Astrocyte (in vitro differentiated cells and primary cell): ENCODE data around the gene SGPL1.
"Not testable (repeated sequence)": the region's sequence is repeated elsewhere in the genome, so short reads cannot be mapped to it uniquely, and the experiment has no call there.

Experiments
- CTCF ChIP-seq: IDR thresholded peaks from 2 replicates; pipeline ENCODE4 v1.5.1; 2011; ENCODE audit warnings: low read depth, mild to moderate bottlenecking, inconsistent platforms, low read length, moderate library complexity; ENCODE audit not compliant: insufficient read depth
- EZH2 ChIP-seq: IDR thresholded peaks from 2 replicates; pipeline ENCODE4 v1.6.1; 2012; ENCODE audit warnings: mild to moderate bottlenecking, low read length, inconsistent platforms; ENCODE audit not compliant: insufficient read depth

- TF ChIP-seq CTCF, EZH2: not testable (repeated sequence)
Measured at GRCh38 chr10:70861495-70862197, 45.9 kb downstream of the SGPL1 start.
